DMS153 (cell line): Measurements from ENCODE around the gene GOLGA2.

Experiments used
- DNase-seq: peaks from one replicate; lab custom pipeline; 2025; lab: John Stamatoyannopoulos, UW

Gene GOLGA2

DNA sequence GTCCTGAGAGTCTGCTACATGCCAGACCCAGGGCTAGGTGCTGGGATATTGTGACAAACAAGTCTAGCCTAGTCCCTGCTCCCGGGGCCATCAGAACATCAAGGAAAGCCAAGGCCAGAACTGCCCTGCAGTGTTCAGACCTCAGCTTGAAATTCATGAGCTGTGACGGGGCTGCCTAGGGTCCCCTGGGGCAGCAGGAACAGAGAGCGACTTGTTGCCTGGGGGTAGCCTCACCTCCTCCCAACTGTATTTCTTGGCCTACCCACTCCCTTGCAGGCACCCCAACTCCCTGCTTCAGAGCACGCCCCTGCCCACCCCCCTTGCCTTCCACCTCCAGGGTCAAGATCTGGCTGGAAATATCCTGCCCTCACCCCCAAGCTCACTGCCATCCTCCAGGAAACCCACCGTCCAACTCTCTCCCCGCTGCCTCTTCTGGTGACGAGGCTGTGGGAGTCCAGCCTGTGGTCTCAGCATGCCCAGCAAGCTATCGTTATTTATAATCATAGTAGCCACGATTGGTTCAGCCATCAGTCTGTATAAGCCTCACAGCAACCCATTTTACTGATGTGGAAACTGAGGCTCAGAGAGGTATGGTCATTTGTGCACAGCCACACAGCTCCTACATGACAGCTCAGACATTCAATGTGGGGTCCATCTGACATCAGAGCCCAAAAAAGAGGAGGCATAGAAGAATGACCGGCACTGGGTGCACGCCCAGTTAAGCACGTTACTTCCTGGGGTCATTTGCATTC lies 61.9 kb downstream of the GOLGA2 start:
- DNase-seq: no peak

GRCh38 chr9:128211981-128212281 lies 63.9 kb downstream of the GOLGA2 start:
- no peak for DNase-seq

GRCh38 chr9:128211186-128211980 lies 64.4 kb downstream of the GOLGA2 start:
- no peak for DNase-seq

DNA sequence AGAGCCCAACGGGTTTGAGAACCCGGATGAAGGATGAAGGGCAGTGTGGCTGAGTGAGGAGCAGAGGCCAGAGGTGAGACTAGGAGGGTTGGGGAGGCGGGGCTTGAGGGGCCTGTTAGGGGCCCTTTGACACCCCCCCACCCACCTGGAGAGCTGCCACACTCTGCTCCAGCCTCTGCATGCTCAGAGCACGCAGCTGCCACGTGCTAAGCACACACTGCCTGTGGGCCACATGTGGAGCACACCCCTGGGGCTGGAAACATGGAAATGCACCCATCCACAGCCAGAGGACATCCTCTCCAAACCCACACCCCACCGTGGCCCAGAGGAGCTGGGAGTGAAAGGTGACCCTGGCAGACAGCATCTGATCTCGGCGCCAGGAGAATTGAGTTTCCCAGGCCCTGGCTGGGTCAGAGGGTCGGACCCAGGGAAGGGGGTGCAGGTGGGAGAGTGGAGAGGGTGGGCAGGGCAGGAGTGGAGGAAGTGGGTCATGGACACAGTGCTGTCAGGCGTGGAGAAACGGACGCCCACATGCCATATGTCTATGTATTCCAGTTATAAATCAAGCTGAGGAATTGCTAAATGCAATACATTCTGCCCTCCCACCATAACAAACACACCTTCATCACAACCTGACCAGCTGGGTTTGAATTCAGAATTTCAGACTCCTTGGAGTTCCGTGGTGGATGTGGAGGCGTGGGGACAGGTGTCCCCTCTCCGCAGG lies 66.7 kb downstream of the GOLGA2 start:
- DNase-seq: no peak

DNA sequence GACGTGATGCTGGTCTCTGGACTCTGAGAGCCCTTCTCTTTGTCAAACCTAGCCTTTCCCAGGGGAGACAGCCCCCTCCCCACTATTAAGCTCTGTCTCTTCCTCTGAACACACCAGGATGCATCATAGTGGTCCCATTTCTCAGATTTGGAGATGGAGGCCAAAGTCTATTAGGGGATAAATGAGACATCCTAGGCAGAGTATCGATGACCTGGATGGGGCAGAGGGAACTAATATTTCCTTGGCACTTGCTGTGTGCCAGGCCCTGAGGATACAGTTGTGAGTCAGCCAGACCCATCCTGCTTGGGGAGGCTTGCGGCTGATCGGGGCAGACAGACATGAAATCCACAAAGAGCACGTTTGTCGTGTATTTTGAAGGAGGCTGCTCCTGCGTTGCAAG lies 67.4 kb downstream of the GOLGA2 start:
- no peak for DNase-seq

GRCh38 chr9:128206916-128207910 lies 68.6 kb downstream of the GOLGA2 start:
- DNase-seq: no peak

GRCh38 chr9:128206484-128206883 lies 69.3 kb downstream of the GOLGA2 start:
- no peak for DNase-seq
